Tibial nerve (tissue), 4 donors: ENCODE results near the gene CD3G. TPM values are rescaled to one million over a fixed set of nuclear protein-coding genes. Genes with fewer than 3 reads are reported as not detected.

Source experiments
- DNase-seq, 2 donors: peaks; one replicate each; pipeline ENCODE4 v3.0.0-alpha.2; 2019; ENCODE audit warnings: low spot score in 2 of 2
- H3K27ac ChIP-seq, 4 donors: fragments of 200-600 bp; sonication (generic) in 3 of 4; one replicate each; pipeline ENCODE4 v1.5.1; 2017 to 2019; ENCODE audit warnings: mild to moderate bottlenecking in 1 of 4
- H3K27me3 ChIP-seq, 2 donors: fragments of 200-600 bp; sonication (generic) in 1 of 2; one replicate each; pipeline versions ENCODE4 v1.5.1 to v1.6.0; 2017 to 2019
- H3K36me3 ChIP-seq, 3 donors: fragments of 200-600 bp; sonication (generic); one replicate each; pipeline ENCODE4 v1.5.1; 2018 to 2019
- H3K4me1 ChIP-seq, 4 donors: fragments of 200-600 bp; sonication (generic) in 3 of 4; one replicate each; pipeline ENCODE4 v1.5.1; 2017 to 2019
- H3K4me3 ChIP-seq, 4 donors: fragments of 200-600 bp; sonication (generic) in 3 of 4; one replicate each; pipeline ENCODE4 v1.5.1; 2017 to 2019; ENCODE audit warnings: mild to moderate bottlenecking in 1 of 4, moderate library complexity in 1 of 4
- H3K9me3 ChIP-seq, 4 donors: fragments of 200-600 bp; sonication (generic) in 3 of 4; one replicate each; pipeline ENCODE4 v1.5.1; 2017 to 2019
- EP300 ChIP-seq, 2 donors: sonication (generic); formaldehyde crosslinking; IDR thresholded peaks; one replicate each; pipeline ENCODE4 v1.6.1; 2017; ENCODE audit warnings: antibody characterized with exemption in 2 of 2, mild to moderate bottlenecking in 1 of 2
- POLR2A ChIP-seq, 2 donors: fragments of 450-650 bp; IDR thresholded peaks; one replicate each; pipeline ENCODE4 v1.6.1; 2017; ENCODE audit warnings: antibody characterized with exemption in 2 of 2, mild to moderate bottlenecking in 2 of 2, moderate library complexity in 2 of 2
- WGBS, 2 donors: methylation state at CpG; one replicate each; pipeline ENCODE4 v1.1.5; 2018; 5-methylcytosine and 5-hydroxymethylcytosine counted together
- total RNA-seq, 4 donors: library from RNA; depleted of rRNA; stranded (reverse); fragments of >200 nt; gene quantifications; one replicate each; pipeline ENCODE4 v1.1.0, GENCODE V29; 2016
- TF ChIP-seq, protein P1 (sequence below), 5 experiments: fragments of 200-600 bp in 3 of 5; fragments of 450-650 bp in 2 of 5; sonication (generic) in 3 of 5; IDR thresholded peaks; one replicate each; pipeline ENCODE4 v1.5.1; 2016 to 2019; ENCODE audit warnings: antibody characterized with exemption in 5 of 5, mild to moderate bottlenecking in 3 of 5, moderate library complexity in 2 of 5

The CD3G gene
- total RNA-seq, 4 donors from 2014 or later = 0.44 to 1.5 (median 1.4) TPM; not detected in 1

GRCh38 chr11:118339281-118339961, 4.7 kb upstream of the CD3G start:
- DNase-seq = no peak
- no peak overlapping the region for H3K4me3 ChIP-seq
- TF ChIP-seq EP300 (IDR thresholded peaks at IDR 0.05) (no peak), POLR2A (IDR thresholded peaks at IDR 0.05) (no peak)
- TF ChIP-seq, protein P1, sequence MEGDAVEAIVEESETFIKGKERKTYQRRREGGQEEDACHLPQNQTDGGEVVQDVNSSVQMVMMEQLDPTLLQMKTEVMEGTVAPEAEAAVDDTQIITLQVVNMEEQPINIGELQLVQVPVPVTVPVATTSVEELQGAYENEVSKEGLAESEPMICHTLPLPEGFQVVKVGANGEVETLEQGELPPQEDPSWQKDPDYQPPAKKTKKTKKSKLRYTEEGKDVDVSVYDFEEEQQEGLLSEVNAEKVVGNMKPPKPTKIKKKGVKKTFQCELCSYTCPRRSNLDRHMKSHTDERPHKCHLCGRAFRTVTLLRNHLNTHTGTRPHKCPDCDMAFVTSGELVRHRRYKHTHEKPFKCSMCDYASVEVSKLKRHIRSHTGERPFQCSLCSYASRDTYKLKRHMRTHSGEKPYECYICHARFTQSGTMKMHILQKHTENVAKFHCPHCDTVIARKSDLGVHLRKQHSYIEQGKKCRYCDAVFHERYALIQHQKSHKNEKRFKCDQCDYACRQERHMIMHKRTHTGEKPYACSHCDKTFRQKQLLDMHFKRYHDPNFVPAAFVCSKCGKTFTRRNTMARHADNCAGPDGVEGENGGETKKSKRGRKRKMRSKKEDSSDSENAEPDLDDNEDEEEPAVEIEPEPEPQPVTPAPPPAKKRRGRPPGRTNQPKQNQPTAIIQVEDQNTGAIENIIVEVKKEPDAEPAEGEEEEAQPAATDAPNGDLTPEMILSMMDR (IDR thresholded peaks at IDR 0.05) = no peak
- 69 to 79% methylated on average over 5 of the region's 5 CpGs for WGBS, 2 donors
- no peaks in the 10 kb centered on the region for H3K4me1 ChIP-seq
- no peaks in the 10 kb centered on the region for H3K9me3 ChIP-seq
- peaks cover 0 to 14% of the 10 kb centered on the region in 2 donors for H3K27me3 ChIP-seq
- peak overlapping the region in 1 of 4 donors; percentile 23 for H3K27ac ChIP-seq
- no peaks in the 10 kb centered on the region for H3K36me3 ChIP-seq

GRCh38 chr11:118340449-118340848, 3.7 kb upstream of the CD3G start:
- no peak overlapping the region for H3K27ac ChIP-seq
- TF ChIP-seq, protein P1 (IDR thresholded peaks at IDR 0.05) = no peak
- TF ChIP-seq POLR2A (IDR thresholded peaks at IDR 0.05) (no peak), EP300 (IDR thresholded peaks at IDR 0.05) (no peak)
- no peak overlapping the region for H3K4me3 ChIP-seq
- no peaks in the 10 kb centered on the region for H3K9me3 ChIP-seq
- no peaks in the 10 kb centered on the region for H3K4me1 ChIP-seq
- WGBS, 2 donors = 81 to 86% methylated on average over 3 of the region's 3 CpGs
- DNase-seq = no peak
- peaks cover 0 to 14% of the 10 kb centered on the region in 2 donors for H3K27me3 ChIP-seq
- no peaks in the 10 kb centered on the region for H3K36me3 ChIP-seq

- Histone ChIP-seq H3K4me3 (no peak overlapping the region), H3K36me3 (no peaks in the 10 kb centered on the region), H3K27ac (no peak overlapping the region), H3K9me3 (no peaks in the 10 kb centered on the region), H3K4me1 (no peaks in the 10 kb centered on the region), H3K27me3 (peaks cover 0 to 14% of the 10 kb centered on the region in 2 donors)
- 91 to 97% methylated on average over 3 of the region's 3 CpGs for WGBS, 2 donors
- TF ChIP-seq, protein P1 (IDR thresholded peaks at IDR 0.05) = no peak
- TF ChIP-seq POLR2A (IDR thresholded peaks at IDR 0.05) = no peak
- no peak for DNase-seq
Observed at GRCh38 chr11:118341261-118341660, 2.9 kb upstream of the CD3G start.

GRCh38 chr11:118341815-118342489, 2.2 kb upstream of the CD3G start:
- Histone ChIP-seq H3K36me3 (no peaks in the 10 kb centered on the region), H3K4me3 (peak overlapping the region in 1 of 4 donors; percentile 3), H3K9me3 (no peaks in the 10 kb centered on the region), H3K4me1 (no peaks in the 10 kb centered on the region), H3K27ac (no peak overlapping the region), H3K27me3 (peaks cover 0 to 14% of the 10 kb centered on the region in 2 donors)
- no peak for DNase-seq
- no peak for TF ChIP-seq POLR2A (IDR thresholded peaks at IDR 0.05)
- TF ChIP-seq EP300 (IDR thresholded peaks at IDR 0.05) = no peak
- TF ChIP-seq, protein P1 (IDR thresholded peaks at IDR 0.05) = no peak
- WGBS, 2 donors = 79 to 80% methylated on average over 5 of the region's 5 CpGs

- no peaks in the 10 kb centered on the region for H3K4me1 ChIP-seq
- no peak for DNase-seq
- no peaks in the 10 kb centered on the region for H3K36me3 ChIP-seq
- H3K27ac ChIP-seq = no peak within 1 kb of the TSS
- no peaks in the 10 kb centered on the region for H3K9me3 ChIP-seq
- no peak for TF ChIP-seq POLR2A (IDR thresholded peaks at IDR 0.05)
- TF ChIP-seq EP300 (IDR thresholded peaks at IDR 0.05) = no peak
- TF ChIP-seq, protein P1 (IDR thresholded peaks at IDR 0.05) = no peak
- 79% methylated on average over 13 of the region's 13 CpGs for WGBS, 2 donors
- H3K27me3 ChIP-seq = peaks cover 0 to 14% of the 10 kb centered on the region in 2 donors
- H3K4me3 ChIP-seq = peak within 1 kb of the TSS in 1 of 4 donors; percentile 3
Observed at GRCh38 chr11:118342503-118343161, 1.5 kb upstream of the CD3G start, which contains the start of gene CD3D. CD3D (minus strand) TSS chr11:118342705; CDS start chr11:118342607, 98 bp downstream.
